T-helper 17 cell (primary cell): ENCODE data around the gene ACVR1. TPM values are rescaled to one million over a fixed set of nuclear protein-coding genes. Genes with fewer than 3 reads are reported as not detected.
"Not testable (repeated sequence)": the region's sequence is repeated elsewhere in the genome, so short reads cannot be mapped to it uniquely, and the experiment has no call there.

Experiments used
- ATAC-seq: fragments of 150-1000 bp; cut with Tn5 transposase; 2 replicates; pipeline ENCODE4 v1.10.0; 2021; ENCODE audit warnings: mild to moderate bottlenecking, moderate library complexity
- DNase-seq, 3 donors: peaks; one replicate each; pipeline versions ENCODE4 v3.0.0 to v3.0.0-alpha.2; 2020 to 2021
- H3K9me3 ChIP-seq: one replicate; pipeline ENCODE4 v1.7.0; 2013; ENCODE audit warnings: low read length, mild to moderate bottlenecking; ENCODE audit not compliant: control insufficient read depth, poor library complexity, severe bottlenecking
- H3K27ac Mint-ChIP-seq: one replicate; pipeline ENCODE4 v1.8.0; 2022; ENCODE audit warnings: mild to moderate bottlenecking, moderate library complexity, mixed read lengths
- H3K27me3 Mint-ChIP-seq: one replicate; pipeline ENCODE4 v1.8.0; 2022; ENCODE audit warnings: mixed read lengths
- H3K36me3 Mint-ChIP-seq: one replicate; pipeline ENCODE4 v1.8.0; 2022; ENCODE audit warnings: low read depth, mixed read lengths
- H3K4me1 Mint-ChIP-seq: one replicate; pipeline ENCODE4 v1.8.0; 2022; ENCODE audit warnings: mild to moderate bottlenecking, mixed read lengths
- H3K4me3 Mint-ChIP-seq: one replicate; pipeline ENCODE4 v1.8.0; 2022; ENCODE audit warnings: mild to moderate bottlenecking, moderate library complexity, mixed read lengths
- total RNA-seq, 4 donors: library from RNA in 2 of 4; stranded (reverse) in 2 of 4; gene quantifications; one replicate each; pipeline ENCODE4 v1.2.3 and lab custom pipeline; 2022 to 2026

The ACVR1 gene
- total RNA-seq, 2 donors from 2014 or later: 37.4 to 38.2 TPM

DNA sequence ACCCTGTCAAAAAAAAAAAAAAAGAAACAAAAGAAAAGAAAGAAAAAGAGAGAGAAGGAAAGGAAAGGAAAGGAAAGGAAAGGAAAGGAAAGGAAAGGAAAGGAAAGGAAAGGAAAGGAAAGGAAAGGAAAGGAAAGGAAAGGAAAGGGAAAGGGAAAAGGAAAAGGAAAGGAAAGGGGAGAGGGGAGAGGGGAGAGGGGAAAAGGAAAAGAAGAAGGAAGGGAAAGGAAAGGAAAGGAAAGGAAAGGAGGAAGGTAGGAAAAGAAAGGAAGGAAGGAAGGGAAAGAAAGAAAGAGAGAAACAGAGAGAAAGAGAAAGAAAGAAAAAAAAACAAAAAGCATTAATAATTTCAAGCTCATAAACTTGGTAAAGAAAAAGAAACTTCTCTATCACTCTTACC, 49.5 kb downstream of the ACVR1 start:
- H3K36me3 Mint-ChIP-seq, ATAC-seq, H3K9me3 ChIP-seq, H3K27me3 Mint-ChIP-seq, DNase-seq, H3K4me3 Mint-ChIP-seq: not testable (repeated sequence)
- H3K27ac Mint-ChIP-seq: peak overlapping the region; percentile 82
- peaks cover 18% of the 10 kb centered on the region for H3K4me1 Mint-ChIP-seq

DNA sequence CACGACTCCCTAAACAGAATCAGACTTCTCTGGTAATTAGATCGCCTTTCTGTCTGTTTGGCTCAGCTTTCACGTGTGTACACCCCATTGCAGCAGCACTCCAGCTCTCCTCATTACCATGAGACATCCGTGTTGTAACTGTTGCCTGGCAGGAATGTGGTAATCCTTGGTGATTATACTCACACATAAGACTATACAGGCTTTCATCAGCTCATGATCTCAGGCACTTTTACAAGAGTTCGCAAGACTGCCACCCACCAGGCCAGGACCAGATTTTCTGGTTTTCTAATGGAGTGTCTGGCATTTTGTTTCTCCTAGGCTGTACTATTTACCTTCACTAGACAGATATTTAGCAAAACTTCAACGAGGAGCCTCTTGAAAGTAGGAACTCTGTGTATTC, 50.2 kb downstream of the ACVR1 start:
- Mint-ChIP-seq H3K27me3 (no peaks in the 10 kb centered on the region), H3K27ac (peak overlapping the region; percentile 82), H3K36me3 (peaks cover 7% of the 10 kb centered on the region), H3K4me1 (peaks cover 16% of the 10 kb centered on the region), H3K4me3 (no peak overlapping the region)
- no peaks in the 10 kb centered on the region for H3K9me3 ChIP-seq
- DNase-seq (no peak), ATAC-seq (no peak)

DNA sequence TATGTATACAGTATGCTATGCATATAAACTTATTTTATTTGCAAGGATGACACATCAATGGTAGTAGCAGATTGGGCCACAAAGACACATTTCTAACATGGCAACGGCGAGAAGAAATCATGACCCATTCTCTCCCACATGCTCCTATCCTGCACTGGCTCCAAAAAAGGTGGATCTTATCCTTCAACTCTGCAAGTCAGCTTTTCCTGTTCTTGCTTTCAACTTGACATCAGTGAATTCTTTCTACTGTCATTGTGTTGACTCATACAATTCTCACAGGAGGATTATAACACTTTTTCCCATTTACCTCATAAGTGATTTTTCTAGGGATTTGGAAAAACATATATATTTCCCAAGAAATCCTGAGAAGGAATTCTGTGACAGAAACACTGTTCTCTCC, 53.1 kb downstream of the ACVR1 start:
- no peak overlapping the region for H3K27ac Mint-ChIP-seq
- H3K4me3 Mint-ChIP-seq: no peak overlapping the region
- no peaks in the 10 kb centered on the region for H3K9me3 ChIP-seq
- DNase-seq: no peak
- H3K27me3 Mint-ChIP-seq: no peaks in the 10 kb centered on the region
- peaks cover 18% of the 10 kb centered on the region for H3K4me1 Mint-ChIP-seq
- no peak for ATAC-seq
- H3K36me3 Mint-ChIP-seq: peaks cover 12% of the 10 kb centered on the region

DNA sequence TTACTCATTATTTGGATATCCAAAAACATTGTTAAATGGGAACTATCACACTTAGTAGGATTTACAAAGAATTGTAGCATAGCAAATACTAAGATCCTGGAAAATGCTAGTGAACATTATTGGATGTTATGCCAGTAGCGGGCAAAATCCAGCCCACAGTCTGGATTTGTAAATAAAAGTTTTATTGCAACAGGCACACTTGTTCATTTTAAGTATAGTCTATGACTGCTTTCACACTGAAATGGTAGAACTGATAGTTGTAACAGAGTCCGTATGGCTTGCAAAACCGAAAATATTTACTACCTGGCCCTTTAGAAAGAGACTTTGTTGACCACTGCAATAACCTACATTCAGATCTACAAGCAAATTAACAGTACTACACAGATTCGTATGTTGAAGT, 53.6 kb downstream of the ACVR1 start:
- Mint-ChIP-seq H3K4me3 (no peak overlapping the region), H3K27me3 (no peaks in the 10 kb centered on the region), H3K4me1 (peaks cover 18% of the 10 kb centered on the region)

DNA sequence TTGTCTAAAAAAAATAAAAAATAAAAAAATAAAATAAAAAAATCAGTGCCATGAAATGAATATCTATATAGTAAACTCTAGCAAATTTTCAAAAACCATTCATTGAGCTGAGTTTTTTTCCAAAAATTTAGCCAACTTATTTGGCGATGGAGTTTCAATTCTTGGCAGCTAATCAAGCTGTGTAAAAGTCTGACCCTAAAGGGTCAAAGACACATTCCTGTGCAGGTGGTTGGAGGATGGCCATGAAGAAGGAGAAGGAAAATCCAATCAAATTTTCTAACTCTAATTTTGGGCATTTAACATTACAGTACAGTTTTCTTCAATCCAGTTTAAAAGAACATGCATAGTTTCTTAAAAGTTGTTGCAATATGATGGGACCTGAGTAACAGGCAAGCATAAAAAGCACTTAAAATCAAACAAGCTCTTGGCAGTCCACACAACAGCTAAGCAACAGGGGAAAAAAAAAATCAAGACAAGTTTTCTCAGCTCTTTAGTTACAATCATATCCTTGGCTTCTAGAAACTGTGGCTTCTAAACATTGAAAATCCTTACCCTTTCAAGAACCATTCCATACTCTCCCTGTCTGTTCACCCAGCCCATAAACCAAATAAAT, 54.5 kb downstream of the ACVR1 start:
- DNase-seq: no peak
- H3K9me3 ChIP-seq: no peaks in the 10 kb centered on the region
- Mint-ChIP-seq H3K4me1 (peaks cover 22% of the 10 kb centered on the region), H3K36me3 (peaks cover 22% of the 10 kb centered on the region), H3K27ac (no peak overlapping the region), H3K4me3 (no peak overlapping the region), H3K27me3 (no peaks in the 10 kb centered on the region)
- no peak for ATAC-seq

More for the DNA sequence above, 53.6 kb downstream of the ACVR1 start:
- ATAC-seq: no peak
- no peak for DNase-seq
- no peak overlapping the region for H3K27ac Mint-ChIP-seq
- H3K9me3 ChIP-seq: no peaks in the 10 kb centered on the region
- H3K36me3 Mint-ChIP-seq: peaks cover 14% of the 10 kb centered on the region

DNA sequence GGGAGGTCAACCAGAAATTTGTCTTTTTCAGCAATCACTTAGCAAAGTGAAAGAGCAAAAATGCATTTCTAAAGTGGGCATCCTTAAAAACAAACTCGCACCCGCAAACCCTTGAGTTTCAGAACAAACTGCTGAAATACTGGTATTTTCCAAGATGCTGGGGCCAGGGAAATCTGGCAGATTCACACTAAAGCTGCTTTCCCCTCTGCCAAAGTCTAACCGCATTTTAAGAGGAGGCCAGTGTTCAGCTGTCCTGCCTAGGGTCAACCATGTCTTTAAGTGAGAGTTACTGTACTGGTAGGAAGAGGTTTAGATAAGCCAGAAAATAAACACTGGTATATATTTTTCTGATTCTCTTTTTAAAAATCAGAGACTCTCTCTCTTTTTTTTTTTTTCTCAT, 55.9 kb downstream of the ACVR1 start:
- no peak for ATAC-seq
- Mint-ChIP-seq H3K4me3 (no peak overlapping the region), H3K4me1 (peaks cover 22% of the 10 kb centered on the region), H3K36me3 (peaks cover 23% of the 10 kb centered on the region), H3K27ac (no peak overlapping the region), H3K27me3 (no peaks in the 10 kb centered on the region)
- DNase-seq: no peak
- H3K9me3 ChIP-seq: no peaks in the 10 kb centered on the region

DNA sequence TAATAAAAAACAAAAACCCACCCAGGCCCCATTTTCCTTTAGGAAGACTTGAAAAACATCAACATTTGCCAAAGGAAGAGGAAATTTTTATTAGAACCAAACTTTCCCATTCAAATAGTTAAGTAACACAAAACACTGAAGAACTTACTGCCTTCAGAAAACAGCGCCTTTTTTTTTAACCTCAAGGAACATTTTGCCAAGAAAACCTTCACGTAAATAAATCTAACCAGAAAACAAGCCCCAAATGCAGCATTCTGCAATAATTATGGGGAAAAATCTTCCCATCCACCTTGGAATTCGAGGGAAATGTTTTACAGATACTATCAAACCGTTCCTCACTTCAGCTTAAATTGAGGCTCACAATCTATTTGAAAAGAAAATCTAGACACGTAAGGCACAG, 56.4 kb downstream of the ACVR1 start:
- Mint-ChIP-seq H3K27ac (no peak overlapping the region), H3K36me3 (peaks cover 21% of the 10 kb centered on the region), H3K27me3 (no peaks in the 10 kb centered on the region)

DNA sequence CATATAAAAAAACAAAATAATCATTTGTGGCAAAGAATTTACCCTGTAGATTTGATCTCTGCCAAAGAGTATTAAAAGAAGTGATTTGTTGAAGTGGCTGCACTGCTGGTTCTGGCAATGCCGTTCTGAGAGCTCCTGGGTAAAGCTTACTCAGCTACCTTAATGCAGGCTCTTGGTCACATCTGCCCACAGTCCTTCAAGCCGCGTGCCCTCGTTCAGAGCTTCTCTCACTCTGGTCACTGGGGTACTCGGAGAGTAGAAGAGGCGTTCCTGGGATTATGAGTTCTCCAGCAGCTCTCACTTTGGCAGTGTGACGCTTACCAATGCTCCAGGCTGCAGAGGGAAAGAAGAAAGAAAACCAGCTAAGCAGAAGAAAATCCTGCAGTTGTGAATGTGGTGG, 57.9 kb downstream of the ACVR1 start:
- Mint-ChIP-seq H3K4me3 (no peak overlapping the region), H3K27ac (no peak overlapping the region), H3K36me3 (peaks cover 23% of the 10 kb centered on the region), H3K27me3 (no peaks in the 10 kb centered on the region), H3K4me1 (peaks cover 21% of the 10 kb centered on the region)
- no peaks in the 10 kb centered on the region for H3K9me3 ChIP-seq
- DNase-seq: no peak
- no peak for ATAC-seq

More for the DNA sequence above, 56.4 kb downstream of the ACVR1 start:
- H3K9me3 ChIP-seq: no peaks in the 10 kb centered on the region
- DNase-seq (no peak), ATAC-seq (no peak)
- H3K4me3 Mint-ChIP-seq: no peak overlapping the region
- H3K4me1 Mint-ChIP-seq: peaks cover 18% of the 10 kb centered on the region

DNA sequence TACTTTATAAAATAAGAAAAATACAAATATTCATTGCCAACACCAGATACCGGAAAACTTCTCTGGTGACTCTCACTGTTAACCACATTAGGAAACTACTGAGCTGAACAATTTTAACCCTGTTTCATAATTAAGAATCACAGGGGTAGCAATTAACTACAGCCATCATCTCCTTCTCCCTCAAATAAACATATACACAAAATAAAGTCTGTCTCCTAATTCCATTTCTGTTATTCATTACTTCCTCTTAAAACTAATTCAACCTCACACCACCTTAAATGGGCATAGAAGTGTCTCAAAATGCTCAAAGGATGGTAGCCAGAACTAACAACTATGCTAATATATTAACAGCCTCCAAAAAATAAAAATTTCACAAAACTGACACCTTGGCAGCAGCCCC, 60.7 kb downstream of the ACVR1 start:
- DNase-seq (no peak), ATAC-seq (no peak)
- H3K27ac Mint-ChIP-seq: no peak overlapping the region
- H3K27me3 Mint-ChIP-seq: no peaks in the 10 kb centered on the region
- peaks cover 19% of the 10 kb centered on the region for H3K4me1 Mint-ChIP-seq
- H3K36me3 Mint-ChIP-seq: peaks cover 27% of the 10 kb centered on the region
- H3K4me3 Mint-ChIP-seq: no peak overlapping the region
- H3K9me3 ChIP-seq: no peaks in the 10 kb centered on the region

DNA sequence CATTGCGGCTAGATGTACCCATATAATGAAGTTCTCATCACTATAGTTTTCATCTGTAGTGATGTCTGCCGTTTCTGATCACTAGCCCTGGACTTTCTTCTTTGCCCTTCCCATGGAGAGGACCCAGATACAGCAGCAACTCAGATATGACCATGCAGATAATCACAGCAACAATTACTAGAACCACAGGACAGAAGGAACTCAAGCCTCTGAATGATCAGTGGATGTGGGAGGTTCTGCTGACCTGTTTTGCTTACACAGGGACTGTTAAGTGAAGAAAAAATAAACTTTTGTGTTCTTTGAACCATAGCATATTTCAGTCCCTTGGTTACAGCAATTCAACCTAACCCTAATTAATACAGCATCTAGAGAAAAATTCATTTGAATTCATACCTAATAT, 62.7 kb downstream of the ACVR1 start:
- no peak for ATAC-seq
- no peak for DNase-seq
- peaks cover 27% of the 10 kb centered on the region for H3K36me3 Mint-ChIP-seq
- no peak overlapping the region for H3K4me3 Mint-ChIP-seq
- H3K4me1 Mint-ChIP-seq: peaks cover 16% of the 10 kb centered on the region
- no peaks in the 10 kb centered on the region for H3K9me3 ChIP-seq
- no peak overlapping the region for H3K27ac Mint-ChIP-seq
- H3K27me3 Mint-ChIP-seq: no peaks in the 10 kb centered on the region

DNA sequence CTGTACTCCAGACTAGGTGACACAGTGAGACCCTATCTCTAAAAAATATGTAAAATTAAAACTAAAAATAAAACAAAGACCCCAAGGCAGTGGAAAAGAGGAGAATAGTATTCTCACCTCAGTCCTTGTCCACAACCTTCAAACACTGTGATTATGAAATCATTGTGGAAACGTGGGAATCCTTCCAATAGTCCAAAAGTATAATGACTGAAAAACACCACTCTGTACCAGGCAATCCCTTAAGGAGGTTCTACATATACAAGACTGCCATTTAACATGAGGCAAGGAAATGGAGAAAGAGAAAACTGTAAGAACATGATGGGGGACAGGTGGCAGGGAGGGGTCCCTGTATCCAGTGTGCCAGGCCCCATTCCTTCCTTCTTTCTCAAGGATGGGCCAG, 66.1 kb downstream of the ACVR1 start:
- H3K36me3 Mint-ChIP-seq: peaks cover 9% of the 10 kb centered on the region

DNA sequence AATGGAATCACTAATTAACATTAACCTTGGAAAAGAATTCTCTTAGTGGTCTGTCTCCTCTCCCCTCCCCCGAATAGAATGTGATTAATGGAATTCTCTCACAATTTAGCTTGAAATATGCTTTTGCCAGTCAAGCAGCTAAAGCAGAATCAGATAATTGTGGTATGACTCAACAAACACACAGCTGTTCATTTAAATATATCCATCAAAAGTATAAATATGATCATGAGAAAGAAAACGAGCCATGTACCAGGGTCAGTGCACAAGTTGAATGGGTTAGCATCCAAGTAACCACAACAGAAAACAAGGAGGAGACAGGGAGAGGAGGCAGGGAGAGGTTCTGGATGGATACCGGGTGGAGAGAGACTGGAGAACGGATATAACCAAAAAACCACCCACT, 66.9 kb downstream of the ACVR1 start:
- DNase-seq: no peak
- no peak for ATAC-seq
- Mint-ChIP-seq H3K36me3 (peaks cover 9% of the 10 kb centered on the region), H3K27ac (no peak overlapping the region), H3K27me3 (no peaks in the 10 kb centered on the region), H3K4me1 (peaks cover 23% of the 10 kb centered on the region), H3K4me3 (no peak overlapping the region)
- no peaks in the 10 kb centered on the region for H3K9me3 ChIP-seq

More for the DNA sequence above, 66.1 kb downstream of the ACVR1 start:
- ATAC-seq (no peak), DNase-seq (no peak)
- H3K4me1 Mint-ChIP-seq: peaks cover 21% of the 10 kb centered on the region
- no peaks in the 10 kb centered on the region for H3K9me3 ChIP-seq
- no peaks in the 10 kb centered on the region for H3K27me3 Mint-ChIP-seq
- H3K27ac Mint-ChIP-seq: no peak overlapping the region
- no peak overlapping the region for H3K4me3 Mint-ChIP-seq

DNA sequence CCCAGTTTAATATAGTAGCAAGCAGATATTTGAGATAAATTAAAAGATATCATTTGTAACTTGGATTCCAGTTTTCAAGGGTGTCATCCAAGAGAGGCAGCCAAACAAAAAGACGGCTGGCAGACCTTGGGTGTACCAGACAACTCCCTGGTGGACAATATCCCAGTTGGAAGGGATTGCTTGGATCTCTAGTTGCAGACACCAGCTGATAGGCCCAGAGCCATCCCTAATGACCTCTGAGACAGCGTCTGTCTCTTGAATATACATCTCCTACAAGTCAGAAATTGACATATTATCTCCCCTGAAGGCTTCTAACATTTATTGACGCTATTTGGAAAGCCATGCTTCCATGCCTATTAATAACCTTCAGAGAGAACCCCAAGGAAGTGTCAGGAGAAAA, 67.7 kb downstream of the ACVR1 start:
- Mint-ChIP-seq H3K4me3 (no peak overlapping the region), H3K4me1 (peaks cover 20% of the 10 kb centered on the region), H3K36me3 (peaks cover 8% of the 10 kb centered on the region), H3K27me3 (no peaks in the 10 kb centered on the region), H3K27ac (no peak overlapping the region)
- ATAC-seq (no peak), DNase-seq (no peak)
- no peaks in the 10 kb centered on the region for H3K9me3 ChIP-seq

DNA sequence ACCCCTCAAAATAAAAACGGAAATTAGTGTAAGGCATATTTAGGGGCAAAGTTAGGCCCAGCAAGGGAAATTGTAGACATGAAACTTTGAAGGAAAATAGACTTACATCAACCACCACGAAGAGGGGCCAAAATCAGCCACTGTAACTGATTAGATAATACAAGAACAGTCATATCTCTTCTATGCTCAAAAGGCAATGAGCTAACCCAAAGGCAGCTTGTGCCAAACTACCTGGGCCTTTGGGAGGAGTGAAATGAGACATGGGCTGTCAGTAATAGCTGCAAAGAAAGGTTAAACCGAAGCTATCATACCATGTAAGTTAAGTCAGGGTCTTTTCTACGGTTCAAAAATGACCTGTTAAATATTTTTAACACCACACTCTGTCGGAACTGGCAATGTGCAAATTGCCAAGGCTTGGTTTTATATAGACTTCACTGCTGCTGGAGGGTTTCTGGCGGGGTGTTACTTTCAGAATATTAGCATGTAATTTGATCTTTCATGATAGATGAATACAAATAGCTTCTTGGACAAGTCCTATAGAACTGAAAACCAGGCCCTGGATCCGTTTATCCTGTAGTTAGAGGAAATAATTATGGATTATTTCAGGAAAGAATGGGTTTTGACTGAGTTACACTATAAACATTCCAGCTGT, 69.6 kb downstream of the ACVR1 start:
- Mint-ChIP-seq H3K27me3 (no peaks in the 10 kb centered on the region), H3K4me1 (peaks cover 23% of the 10 kb centered on the region), H3K27ac (no peak overlapping the region), H3K36me3 (peaks cover 6% of the 10 kb centered on the region), H3K4me3 (no peak overlapping the region)
- H3K9me3 ChIP-seq: no peaks in the 10 kb centered on the region
- ATAC-seq: no peak
- DNase-seq: no peak
